GM12874 (cell line): ENCODE measurements around the gene COLEC12.

ENCODE experiments used
- TF ChIP-seq, protein P1 (sequence below): IDR thresholded peaks from 2 replicates; pipeline ENCODE4 v1.5.1; 2011; ENCODE audit warnings: low read depth, mild to moderate bottlenecking, control low read depth, low read length, moderate library complexity; ENCODE audit not compliant: insufficient read depth

Gene COLEC12

DNA sequence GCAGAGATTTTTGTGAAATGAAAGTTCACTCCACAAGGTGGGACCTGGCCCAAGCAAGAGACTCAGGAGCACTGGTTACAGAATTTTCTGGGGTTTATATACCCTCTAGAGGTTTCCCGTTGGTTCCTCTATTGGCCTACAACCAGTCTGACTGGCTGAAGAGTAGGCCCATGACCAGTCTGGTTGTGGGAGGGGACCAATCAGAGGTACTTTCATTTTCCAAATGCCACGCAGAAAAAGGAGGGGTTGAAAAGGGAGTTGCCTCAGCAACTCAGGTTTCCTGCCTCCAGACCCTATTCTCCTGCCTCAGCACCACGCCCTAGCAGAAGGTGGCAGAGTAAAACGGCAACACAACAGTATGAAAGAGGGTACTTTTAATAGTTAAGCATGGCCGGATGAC is 98.4 kb downstream of the COLEC12 start:
- TF ChIP-seq, protein P1, sequence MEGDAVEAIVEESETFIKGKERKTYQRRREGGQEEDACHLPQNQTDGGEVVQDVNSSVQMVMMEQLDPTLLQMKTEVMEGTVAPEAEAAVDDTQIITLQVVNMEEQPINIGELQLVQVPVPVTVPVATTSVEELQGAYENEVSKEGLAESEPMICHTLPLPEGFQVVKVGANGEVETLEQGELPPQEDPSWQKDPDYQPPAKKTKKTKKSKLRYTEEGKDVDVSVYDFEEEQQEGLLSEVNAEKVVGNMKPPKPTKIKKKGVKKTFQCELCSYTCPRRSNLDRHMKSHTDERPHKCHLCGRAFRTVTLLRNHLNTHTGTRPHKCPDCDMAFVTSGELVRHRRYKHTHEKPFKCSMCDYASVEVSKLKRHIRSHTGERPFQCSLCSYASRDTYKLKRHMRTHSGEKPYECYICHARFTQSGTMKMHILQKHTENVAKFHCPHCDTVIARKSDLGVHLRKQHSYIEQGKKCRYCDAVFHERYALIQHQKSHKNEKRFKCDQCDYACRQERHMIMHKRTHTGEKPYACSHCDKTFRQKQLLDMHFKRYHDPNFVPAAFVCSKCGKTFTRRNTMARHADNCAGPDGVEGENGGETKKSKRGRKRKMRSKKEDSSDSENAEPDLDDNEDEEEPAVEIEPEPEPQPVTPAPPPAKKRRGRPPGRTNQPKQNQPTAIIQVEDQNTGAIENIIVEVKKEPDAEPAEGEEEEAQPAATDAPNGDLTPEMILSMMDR = no peak

DNA sequence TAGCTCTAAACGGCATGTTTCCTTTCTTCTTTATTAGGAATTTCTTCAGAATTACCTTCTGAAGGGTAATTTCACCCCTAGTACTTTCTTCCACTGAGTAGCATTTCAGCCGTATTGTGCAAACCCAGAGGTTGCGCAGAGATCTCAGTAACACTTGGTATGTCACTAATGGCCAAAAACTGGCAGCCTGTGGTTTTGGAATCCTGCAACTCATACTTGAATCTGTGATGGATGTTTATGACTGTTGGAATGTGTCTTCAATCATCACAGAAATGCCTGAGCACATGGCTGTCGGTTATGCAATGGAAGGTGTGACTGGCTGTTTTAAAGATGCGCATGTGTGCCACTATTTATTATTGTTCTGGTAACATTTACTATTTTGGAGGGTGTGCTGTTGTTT is 100.0 kb downstream of the COLEC12 start:
- TF ChIP-seq, protein P1 = no peak

DNA sequence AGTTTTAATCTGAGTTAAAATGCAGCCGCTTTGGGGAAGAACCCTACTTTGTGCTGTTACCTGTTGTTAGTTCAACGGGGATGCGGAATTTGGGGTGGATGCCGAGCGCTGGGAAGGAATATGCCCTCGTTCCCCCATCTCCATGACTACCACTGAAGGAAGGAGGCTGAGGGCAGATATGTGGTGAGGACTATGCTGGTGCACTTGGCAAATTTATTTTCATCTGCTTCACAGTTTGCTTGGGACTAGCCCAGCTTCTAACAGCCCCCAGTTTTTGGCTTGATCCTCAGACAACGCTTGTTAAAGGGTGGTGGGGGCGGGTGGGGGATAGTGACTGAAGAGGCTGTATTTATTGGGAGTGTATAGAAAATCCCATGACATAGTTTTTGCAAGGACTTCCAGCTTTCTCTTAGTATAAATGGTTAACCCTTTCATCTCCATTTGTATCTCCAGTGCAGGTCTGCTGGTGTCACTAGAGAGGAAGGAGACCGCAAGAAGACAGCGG is 100.8 kb downstream of the COLEC12 start:
- TF ChIP-seq, protein P1 = no peak

DNA sequence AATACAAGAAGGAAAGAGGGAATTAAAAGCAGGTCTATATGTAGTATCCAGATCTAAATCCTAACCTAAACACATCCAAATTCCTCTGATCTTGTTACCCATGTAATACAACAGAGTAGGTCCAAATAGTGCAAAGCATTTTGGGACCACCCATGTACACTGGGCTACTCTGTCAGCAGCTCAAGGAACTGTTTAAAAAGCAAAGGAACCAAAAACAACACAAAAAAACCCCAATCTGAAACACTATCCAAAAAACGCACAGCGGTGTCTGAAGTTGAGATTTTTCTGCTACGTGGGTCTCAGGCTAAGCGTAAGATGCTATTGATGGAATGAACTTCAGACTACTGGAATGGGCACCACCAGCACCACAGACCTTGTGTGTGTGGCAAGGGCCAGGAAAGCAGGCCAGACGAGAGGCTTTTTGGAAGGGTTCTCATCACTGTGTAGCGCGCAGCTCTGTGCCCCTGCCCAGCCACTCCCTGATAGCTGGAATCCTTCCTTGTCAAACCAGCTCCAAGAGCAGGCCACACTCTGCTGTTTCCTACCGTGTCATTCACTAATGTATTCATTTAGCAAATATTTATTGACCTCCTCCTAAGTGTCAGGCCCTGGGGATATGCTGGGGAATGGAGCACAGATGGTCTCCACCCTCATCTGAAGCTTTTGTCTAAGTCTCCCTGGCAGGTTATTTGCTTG is 101.4 kb downstream of the COLEC12 start:
- TF ChIP-seq, protein P1 = no peak

DNA sequence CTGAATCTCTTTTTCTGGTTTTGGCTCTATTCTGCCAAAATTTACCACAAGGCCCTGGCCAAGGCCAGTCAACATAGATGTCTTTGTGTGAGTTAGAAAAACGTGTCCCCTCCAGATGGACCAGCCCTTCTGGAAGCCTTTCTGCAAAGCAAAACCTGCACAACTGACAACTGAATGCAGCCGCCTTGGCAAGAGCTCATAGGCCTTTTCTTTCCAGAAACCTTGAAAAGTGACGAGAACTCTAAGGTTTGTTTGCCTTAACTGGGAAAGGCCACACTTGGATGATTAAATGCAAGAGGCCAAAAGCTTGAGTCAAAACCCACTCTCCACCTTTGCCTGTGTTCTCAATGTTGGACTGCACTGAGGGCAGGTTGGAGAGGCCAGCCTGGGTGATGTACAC is 103.9 kb downstream of the COLEC12 start:
- TF ChIP-seq, protein P1 = no peak

DNA sequence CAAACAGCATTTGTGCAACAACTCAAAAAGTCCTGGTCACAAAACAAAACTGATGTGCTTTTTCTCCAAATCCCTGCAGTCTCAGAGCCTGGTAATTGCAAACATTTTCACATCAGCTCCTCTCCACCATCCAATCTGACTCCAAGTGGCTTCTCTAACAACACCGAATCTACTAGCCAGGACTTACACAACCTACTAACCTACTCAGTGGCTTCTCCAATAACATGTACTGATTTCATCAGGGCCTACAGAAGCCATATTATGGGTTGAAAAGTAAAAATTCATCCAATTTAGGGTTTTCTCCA is 104.3 kb downstream of the COLEC12 start:
- TF ChIP-seq, protein P1 = no peak

DNA sequence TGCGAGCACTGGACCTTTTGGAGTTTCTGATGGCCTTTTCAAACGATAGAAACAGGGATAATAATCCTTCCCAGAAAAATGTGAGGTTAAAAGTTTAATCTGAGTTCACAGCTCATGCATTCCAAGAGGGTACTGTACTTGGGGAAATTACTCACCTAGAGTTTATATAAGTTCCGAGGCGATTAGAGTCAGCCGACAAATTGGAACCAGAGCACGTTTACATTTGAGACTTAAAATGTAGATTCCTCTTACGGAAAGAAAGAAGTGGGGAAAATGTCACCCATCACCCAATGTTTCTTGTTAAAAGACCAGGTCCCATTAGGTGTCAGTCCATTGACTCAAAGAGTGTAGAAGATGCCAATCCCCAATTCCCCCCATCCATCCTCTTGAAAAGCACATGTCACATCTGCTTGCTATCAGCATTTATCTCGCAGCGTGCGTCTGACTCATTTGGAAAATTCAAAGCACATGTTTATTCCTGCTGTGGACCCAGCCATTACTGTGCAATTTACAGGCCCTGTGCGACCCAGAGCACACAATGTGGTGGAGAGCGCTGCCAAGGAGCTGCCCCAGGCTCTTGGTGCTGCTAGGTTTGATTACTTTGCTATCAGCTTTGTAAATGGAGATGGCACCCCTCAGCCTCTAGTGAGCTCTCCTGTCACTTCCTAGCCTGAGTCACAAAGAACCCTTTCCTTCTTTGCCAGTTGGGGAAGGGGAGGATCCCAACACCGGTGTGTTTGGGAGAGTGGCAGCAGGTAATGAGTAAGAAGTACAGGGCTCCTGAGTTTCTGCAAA is 104.8 kb downstream of the COLEC12 start:
- TF ChIP-seq, protein P1 = no peak
